Measurements from ENCODE around the gene SELENOH.
A peak's percentile ranks its signal among the peaks of the same experiment; 100 is the strongest.
"Not testable (repeated sequence)": the region's sequence is repeated elsewhere in the genome, so short reads cannot be mapped to it uniquely, and the experiment has no call there.

SELENOH gene

GRCh38 chr11:57741132-57742086 is at the start of gene SELENOH:
Gene SELENOH, plus strand, starts transcription at chr11:57741491. Its CDS starts 105 bp downstream, at chr11:57741596.
- peak; percentile 84 for DNase-seq

GRCh38 chr11:57698843-57699365 is 42.4 kb upstream of the SELENOH start:
- DNase-seq: no peak

- no peak for DNase-seq
Measured at GRCh38 chr11:57699813-57700212, 41.5 kb upstream of the SELENOH start.

- no peak for DNase-seq
Measured at GRCh38 chr11:57700425-57700824, 40.9 kb upstream of the SELENOH start.

- no peak for DNase-seq
Measured at GRCh38 chr11:57703341-57703740, 38.0 kb upstream of the SELENOH start.

- no peak for DNase-seq
Measured at GRCh38 chr11:57704932-57705331, 36.4 kb upstream of the SELENOH start.

GRCh38 chr11:57705432-57705831 is 35.9 kb upstream of the SELENOH start:
- not testable (repeated sequence) for DNase-seq

- no peak for DNase-seq
Measured at GRCh38 chr11:57709802-57710367, 31.4 kb upstream of the SELENOH start.

- peak; percentile 65 for DNase-seq
Measured at GRCh38 chr11:57711414-57712255, 29.7 kb upstream of the SELENOH start, which contains the start of gene MED19. Gene MED19, minus strand, starts transcription at chr11:57712215. Its CDS starts 36 bp downstream, at chr11:57712179.

- peak; percentile 80 for DNase-seq
Measured at GRCh38 chr11:57712256-57713150, 28.8 kb upstream of the SELENOH start, which contains the start of gene TMX2. Gene TMX2, plus strand, starts transcription at chr11:57712593. Its CDS starts 26 bp downstream, at chr11:57712619.

- DNase-seq: no peak
Measured at GRCh38 chr11:57713835-57714234, 27.5 kb upstream of the SELENOH start.

GRCh38 chr11:57716726-57717125 is 24.6 kb upstream of the SELENOH start:
- DNase-seq: not testable (repeated sequence)

GRCh38 chr11:57727185-57727584 is 14.1 kb upstream of the SELENOH start:
- DNase-seq: no peak

GRCh38 chr11:57728829-57729228 is 12.5 kb upstream of the SELENOH start:
- DNase-seq: no peak

- no peak for DNase-seq
Measured at GRCh38 chr11:57729479-57729878, 11.8 kb upstream of the SELENOH start.

- no peak for DNase-seq
Measured at GRCh38 chr11:57732661-57733060, 8.6 kb upstream of the SELENOH start.

- DNase-seq: no peak
Measured at GRCh38 chr11:57735619-57736298, 5.5 kb upstream of the SELENOH start.

- DNase-seq: no peak
Measured at GRCh38 chr11:57742087-57742452, 779 bp downstream of the SELENOH start.

- no peak for DNase-seq
Measured at GRCh38 chr11:57744357-57744756, 3.1 kb downstream of the SELENOH start.

- DNase-seq: no peak
Measured at GRCh38 chr11:57745206-57745605, 3.9 kb downstream of the SELENOH start.

- no peak for DNase-seq
Measured at GRCh38 chr11:57746920-57747319, 5.6 kb downstream of the SELENOH start.

Data from activated CD4-positive, alpha-beta T cell treated with anti-CD3 and anti-CD28 coated beads for 1 hour (primary cell).